DMS 273 (cell line): ENCODE data around the gene PHC2.

Experiments
- DNase-seq: peaks from one replicate; lab custom pipeline; 2025; ENCODE audit not compliant: unreplicated experiment; lab: John Stamatoyannopoulos, UW

Gene PHC2

DNA sequence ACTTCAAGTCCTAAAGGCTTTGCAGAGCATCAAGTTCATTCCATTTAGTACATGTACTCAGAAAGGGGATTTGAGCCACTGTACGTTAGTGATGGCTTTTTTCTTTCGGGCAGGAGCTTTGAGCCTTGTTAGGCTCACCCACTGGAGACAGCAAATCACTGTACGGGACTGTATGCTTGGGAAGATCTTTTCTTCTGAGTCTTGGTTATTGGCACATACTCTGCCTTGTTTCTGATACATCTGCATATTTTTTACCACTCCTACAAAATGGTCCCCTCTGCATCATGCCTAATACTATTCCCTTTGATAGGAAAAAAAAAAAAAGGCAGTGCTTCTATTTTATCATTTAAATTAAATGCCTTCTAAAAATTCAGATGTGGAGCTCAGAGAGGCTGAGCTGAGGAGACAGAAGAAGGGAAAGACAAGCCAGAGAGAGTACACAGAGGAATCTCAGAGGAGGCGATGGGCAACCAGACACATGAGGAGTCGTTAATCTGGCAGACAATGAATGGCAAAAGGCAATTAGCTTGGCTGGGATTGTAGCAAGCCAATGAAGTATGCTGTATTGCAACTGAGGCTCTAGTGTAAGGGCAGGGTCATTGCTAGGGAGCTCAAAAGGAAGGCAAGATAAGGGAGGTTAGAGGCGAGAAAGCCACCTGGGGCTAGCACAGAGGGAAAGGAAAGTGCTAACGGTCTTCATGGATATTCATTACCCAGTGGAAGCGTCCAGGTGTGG, 39.4 kb downstream of the PHC2 start:
- DNase-seq: no peak

DNA sequence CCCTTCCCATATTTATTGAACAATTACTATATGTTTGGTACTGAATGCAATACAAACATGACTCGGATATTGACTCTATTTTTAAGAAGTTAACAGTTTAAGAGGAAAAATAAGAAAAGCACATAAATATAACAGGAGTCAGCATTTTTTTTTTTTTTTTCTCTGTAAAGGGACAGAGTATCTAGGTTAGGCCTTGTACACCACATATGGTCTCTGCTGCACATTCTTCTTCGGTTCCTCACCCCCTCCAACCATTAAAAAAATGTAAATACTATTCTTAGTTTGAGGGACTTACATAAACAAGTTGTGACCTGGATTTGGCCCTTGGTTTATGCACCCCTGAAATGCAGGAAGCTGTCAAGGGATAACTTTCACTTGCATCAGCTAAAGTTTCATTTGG, 40.4 kb downstream of the PHC2 start:
- no peak for DNase-seq

GRCh38 chr1:33388805-33389771, 41.8 kb downstream of the PHC2 start:
- DNase-seq: no peak

GRCh38 chr1:33387625-33388024, 43.3 kb downstream of the PHC2 start:
- DNase-seq: no peak

GRCh38 chr1:33385251-33385650, 45.6 kb downstream of the PHC2 start:
- no peak for DNase-seq

GRCh38 chr1:33384040-33384812, 46.7 kb downstream of the PHC2 start:
- DNase-seq: peak; percentile 87

DNA sequence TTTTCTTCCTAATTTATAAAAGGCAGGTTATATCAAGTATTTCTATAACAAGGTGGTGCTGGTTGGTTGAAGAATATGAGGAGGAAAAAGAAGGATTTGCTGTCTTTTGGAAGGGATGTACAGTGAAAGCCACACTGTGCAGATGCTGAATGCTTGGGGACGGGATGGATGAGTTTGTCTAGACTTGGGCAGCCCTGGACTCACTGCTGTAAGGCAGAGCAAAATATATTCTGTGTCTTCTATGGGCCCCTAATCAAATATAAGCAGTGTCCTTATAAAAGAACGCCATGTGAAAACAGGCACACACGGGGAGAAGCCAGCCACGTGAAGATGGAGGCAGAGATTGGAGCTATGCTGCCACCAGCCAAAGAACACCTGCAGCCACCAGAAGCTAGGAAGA, 47.4 kb downstream of the PHC2 start:
- no peak for DNase-seq

DNA sequence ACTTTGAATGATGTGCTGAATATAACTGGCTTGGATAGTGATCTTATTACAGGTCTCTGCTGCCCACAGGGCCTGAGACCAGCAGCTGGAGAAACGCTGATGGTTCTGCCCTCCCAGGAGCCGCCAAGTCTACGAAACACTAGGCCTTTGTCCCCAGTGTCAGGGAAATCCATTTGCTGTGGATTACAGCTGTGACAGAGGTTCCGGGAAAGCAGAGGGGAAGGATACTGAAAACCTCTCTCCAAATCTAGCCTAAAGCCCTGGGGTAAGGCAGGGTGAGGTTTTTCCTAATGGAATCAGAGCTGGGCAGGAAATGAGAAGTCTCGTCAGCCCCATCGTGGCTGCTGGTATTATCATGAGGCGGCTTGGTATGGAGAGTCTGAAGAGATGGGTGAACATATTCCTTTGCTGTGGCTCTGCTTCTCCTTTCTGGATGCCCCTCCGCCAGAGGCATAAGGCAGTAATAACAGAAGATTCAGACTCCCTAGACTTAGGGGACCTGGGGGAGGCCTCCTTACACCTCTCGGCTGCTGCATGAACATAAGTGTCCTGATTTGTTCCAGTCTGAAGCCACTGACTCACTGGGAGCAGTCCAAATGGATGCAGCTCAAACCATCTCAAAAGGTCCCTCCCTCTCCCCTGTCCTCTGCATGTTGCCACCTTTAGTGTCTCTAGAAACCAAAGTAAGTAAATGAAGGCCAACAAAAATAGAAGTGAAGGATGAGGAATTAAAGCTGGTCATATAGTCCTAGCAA, 48.1 kb downstream of the PHC2 start:
- no peak for DNase-seq

- no peak for DNase-seq
Observed at GRCh38 chr1:33381977-33382376, 48.9 kb downstream of the PHC2 start.

DNA sequence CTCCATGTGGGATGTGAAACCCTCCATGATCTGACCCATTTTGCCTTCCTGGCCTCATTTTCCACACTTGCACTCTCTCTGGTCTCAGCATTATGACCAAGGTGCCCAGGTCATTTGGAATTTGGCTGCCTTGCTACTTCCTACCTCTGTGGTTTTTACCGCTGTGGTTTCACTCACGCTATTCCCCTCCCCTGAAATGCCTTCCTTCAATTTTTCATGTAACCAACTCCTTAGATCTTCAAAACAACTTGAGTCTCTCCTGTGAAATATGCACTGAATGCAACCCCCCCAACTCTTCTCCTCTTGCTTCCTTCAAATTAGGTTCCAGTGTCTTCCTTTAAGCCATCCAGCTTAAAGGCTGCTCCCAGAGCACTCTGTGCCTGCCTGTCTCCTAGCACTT, 50.1 kb downstream of the PHC2 start:
- no peak for DNase-seq

DNA sequence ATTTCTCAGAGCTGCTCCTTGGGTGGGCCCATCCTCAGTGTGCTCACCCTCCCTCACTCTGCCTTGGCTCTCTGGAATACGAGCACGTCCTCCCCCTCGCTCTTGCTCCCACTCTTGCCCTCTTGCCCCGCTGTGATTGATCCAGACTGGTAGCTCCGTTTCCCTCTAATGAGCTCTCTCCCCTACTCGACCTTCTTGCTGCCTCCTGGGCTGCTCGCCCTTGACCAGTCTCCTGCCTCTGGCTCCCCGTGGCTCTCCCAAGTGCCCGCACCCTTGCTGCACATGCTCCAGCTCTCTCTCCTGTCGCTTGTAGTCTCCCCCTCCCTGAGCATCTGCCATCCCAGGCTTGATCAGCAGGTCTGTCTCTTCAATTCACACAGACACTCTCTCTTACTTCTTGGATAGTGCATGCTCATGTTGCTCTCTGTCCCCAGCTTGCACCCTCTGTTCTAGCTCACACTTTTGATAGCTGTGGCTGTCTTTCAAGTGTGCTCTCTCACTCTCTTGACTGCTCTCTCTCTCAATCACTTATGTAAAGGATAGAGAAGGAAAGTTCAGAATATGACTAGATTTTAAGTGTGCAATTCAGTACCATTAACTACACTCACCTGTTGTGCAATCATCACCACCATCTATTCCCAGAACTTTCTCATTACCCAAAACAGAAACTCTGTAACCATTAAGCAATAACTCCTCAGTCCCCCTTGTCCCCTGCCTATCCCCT, 51.1 kb downstream of the PHC2 start:
- peak; percentile 58 for DNase-seq

DNA sequence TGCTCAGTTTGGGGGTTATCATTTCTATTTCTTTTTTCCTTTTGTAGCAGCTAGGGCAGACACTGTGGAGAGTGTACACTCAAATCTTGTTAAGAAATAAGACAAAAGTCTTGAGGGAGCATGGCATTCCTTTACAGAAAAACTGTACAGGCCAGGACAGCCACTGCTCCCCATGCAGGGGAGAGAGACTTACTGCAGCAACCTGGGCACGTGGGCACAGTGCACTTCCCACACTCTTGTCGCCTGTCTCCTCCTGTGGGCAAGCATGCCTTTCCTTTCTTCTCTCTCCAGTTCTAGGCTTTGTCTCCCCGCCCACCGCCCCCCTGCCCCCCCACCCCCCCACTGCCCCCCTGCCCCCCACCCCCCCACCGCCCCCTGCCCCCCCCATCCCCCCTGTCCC, 51.9 kb downstream of the PHC2 start:
- DNase-seq: peak; percentile 34

DNA sequence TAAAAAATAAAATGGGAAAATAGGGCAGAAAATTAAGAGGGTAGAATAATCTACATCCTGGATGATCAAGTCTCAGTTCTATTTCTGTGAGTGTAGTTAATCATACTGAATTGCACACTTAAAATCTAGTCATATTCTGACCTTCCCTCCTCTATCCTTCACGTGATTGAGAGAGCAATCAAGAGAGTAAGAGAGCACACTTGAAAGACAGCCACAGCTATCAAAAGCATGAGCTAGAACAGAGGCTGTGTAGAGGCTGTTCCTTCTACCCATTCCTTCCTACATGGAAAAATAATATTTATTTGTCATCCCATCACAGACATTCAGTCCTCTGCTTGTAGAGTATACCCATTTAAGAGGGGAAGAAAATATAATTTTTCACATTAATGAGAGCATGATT, 52.4 kb downstream of the PHC2 start:
- DNase-seq: no peak

DNA sequence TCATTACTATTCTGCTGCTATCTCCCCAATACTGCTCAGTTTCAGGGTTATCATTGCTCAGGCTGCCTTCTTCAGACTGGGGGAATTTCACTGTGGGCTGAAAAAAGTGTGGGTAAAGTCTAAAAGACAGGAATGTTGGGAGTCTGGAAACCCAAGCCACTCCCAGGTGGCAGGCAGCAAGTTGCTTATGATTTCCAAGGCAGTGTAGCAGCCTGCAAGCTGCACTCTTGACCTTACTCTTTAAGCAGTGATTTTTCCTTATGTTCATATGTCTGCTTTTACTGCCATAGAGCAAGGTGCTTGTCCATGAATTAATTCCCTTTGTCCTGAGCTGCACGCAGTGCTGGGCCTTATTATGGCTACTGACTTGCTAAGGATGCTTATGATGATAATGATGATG, 53.1 kb downstream of the PHC2 start:
- DNase-seq: peak; percentile 41

DNA sequence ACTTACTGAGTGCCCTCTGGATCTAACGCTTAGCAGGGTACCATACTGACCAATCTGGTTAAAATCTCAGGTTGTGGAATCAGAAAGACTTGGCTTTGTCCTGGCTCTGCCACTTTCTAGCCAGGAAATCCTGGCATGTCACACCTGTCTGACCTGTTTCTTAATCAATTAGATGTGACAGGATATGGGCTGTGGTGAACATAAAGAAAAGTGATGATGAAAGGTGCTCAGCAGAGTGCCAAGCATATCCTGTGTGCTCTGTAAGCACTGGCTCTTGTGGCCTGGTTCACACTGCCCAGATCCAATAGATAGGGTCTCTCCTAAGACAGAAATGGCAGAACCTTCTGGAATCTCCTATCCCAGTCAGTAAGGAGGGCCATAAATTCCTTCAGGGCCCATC, 53.9 kb downstream of the PHC2 start:
- DNase-seq: no peak

DNA sequence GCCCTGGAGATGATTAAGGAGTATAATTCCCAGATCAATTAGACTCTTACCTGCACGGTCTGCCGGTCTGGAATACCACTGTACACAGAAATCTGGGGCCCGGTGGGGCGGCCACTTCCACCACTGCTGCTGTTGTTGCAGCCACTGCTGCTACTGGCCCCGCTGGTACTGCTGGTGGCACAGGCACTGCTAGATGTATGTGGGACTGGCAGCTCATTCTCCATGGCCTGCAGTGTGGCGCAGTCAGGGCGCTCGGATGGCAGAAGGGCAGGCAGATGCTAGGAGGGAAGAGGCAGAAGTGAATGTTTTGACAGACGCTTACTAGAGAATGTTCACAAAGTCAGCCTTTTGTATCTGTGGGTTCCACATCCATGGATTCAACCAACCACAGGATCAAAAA, 55.6 kb downstream of the PHC2 start:
- DNase-seq: peak; percentile 85

DNA sequence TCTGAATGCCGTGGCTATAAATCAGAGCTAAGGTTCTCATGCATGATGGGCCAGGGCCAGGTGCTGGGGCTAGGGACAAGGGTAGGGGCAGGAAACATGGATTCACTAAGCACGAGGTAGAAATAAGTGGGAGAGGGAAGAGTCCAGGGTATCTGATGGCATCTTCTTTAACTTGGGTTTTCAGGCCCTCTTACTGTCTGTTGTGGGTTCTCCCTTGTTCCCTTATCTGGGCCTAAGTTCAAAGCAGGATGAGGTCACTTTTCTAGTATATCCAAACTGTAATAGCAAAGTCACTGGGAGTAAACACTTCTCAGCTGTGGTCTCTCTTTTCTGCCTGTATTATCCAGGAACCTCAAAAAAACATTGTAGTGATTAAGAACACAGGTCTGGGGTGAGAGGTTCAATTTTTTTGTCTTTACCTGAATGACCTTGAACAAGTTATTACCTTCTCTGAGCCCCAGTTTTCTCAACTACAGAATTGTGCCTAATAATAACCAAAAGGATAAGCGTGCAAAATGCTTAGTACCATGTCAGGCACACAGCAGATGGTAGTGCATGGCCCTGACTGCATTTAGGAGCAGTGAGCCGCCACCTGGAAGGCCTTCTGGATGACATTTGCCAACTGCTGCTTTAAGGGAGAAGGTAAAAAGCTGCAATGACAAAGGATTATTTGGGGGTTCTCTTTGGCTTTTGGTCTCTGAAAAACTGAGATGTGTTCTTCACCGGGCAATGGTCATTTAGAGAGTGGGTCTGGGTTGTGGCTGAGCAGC, 56.4 kb downstream of the PHC2 start:
- DNase-seq: peak; percentile 93

DNA sequence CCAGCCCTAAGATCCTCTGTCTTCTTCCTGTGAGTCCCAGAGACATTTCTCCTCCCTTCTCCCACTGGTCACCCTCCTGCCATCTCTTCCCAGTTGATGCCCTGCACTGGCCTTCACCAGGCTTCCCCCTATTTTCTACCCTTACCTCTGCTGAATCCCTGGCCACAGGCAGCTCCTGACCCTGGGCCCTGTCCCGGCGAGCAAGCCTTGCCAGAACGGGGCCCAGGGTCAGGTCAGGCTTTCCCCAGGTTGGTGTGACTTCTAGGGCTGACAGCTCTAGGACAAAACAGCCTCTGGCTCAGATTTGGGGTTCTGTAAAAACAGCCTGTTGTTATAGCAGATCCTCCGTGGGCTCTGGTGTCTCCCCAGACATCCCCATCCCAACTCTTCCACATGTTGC, 57.3 kb downstream of the PHC2 start:
- DNase-seq: no peak

DNA sequence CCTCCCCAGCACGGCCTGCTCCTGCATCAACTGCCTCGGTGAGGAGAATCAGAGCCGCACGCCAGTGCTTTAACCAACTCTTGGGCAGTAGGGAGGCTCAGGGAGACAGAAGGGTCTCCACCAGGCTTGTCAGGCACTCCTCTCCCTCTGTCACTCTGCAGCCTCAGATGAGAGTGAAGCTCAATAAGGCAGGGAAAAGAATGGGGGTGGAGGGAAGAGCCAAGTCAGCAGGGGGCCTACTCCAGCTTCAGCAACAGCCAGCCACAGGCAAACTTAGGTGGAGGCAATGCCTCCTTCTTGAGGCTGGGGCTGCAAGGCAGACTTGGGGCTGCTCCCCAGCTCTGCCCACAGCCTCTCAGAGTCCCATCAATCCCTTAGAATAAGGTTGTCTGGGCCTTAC, 58.2 kb downstream of the PHC2 start:
- no peak for DNase-seq
